Myocyte (in vitro differentiated cells): ENCODE data around the gene PCDHB11. TPM values are rescaled to one million over a fixed set of nuclear protein-coding genes. Genes with fewer than 3 reads are reported as not detected.
"Not testable (repeated sequence)": the region's sequence is repeated elsewhere in the genome, so short reads cannot be mapped to it uniquely, and the experiment has no call there.

ENCODE experiments used
- DNase-seq: peaks from one replicate; pipeline ENCODE4 v3.0.0-alpha.2; 2012; ENCODE audit warnings: low read depth
- total RNA-seq: library from RNA; depleted of rRNA; stranded (reverse); fragments of >200 nt; gene quantifications from 2 replicates; pipeline ENCODE4 v1.2.3, GENCODE V29; 2014

The PCDHB11 gene
- total RNA-seq, 1 donor from 2014 or later, result 3.9 TPM

- DNase-seq, result no peak
These were observed 37.3 kb downstream of the PCDHB11 start for GRCh38 chr5:141236516-141237313.

GRCh38 chr5:141241496-141241895, 42.1 kb downstream of the PCDHB11 start:
- no peak for DNase-seq

GRCh38 chr5:141245250-141245717, 45.9 kb downstream of the PCDHB11 start, which contains the start of gene PCDHB15:
Gene PCDHB15 (plus strand): TSS chr5:141245395. CDS start chr5:141245579, 184 bp downstream.
- peak; percentile 16 for DNase-seq

GRCh38 chr5:141246971-141247370, 47.5 kb downstream of the PCDHB11 start:
- not testable (repeated sequence) for DNase-seq

- not testable (repeated sequence) for DNase-seq
These were observed 48.0 kb downstream of the PCDHB11 start for GRCh38 chr5:141247434-141247833.

GRCh38 chr5:141250576-141250975, 51.1 kb downstream of the PCDHB11 start:
- DNase-seq, result no peak

Other genes with a start within 250 kb of the PCDHB11 start
- 0.05 and 0.10 TPM in 2 replicates for gene PCDHAC2, start 233.2 kb upstream of the PCDHB11 start, total RNA-seq
- not detected in 2 replicates for gene PCDHB1, start 148.3 kb upstream of the PCDHB11 start, total RNA-seq
- 20.3 and 21.5 TPM in 2 replicates for gene PCDHB2, start 105.0 kb upstream of the PCDHB11 start, total RNA-seq
- gene PCDHB3, start 99.2 kb upstream of the PCDHB11 start, total RNA-seq, result 4.2 and 4.7 TPM in 2 replicates
- gene PCDHB4, start 77.8 kb upstream of the PCDHB11 start, total RNA-seq, result 6.6 and 7.1 TPM in 2 replicates
- gene PCDHB5, start 64.4 kb upstream of the PCDHB11 start, total RNA-seq, result 0.36 and 1.0 TPM in 2 replicates
- gene PCDHB6, start 49.6 kb upstream of the PCDHB11 start, total RNA-seq, result 1.5 and 2.3 TPM in 2 replicates
- 5.1 and 6.6 TPM in 2 replicates for gene PCDHB7, start 27.0 kb upstream of the PCDHB11 start, total RNA-seq
- 9.5 and 10.4 TPM in 2 replicates for gene PCDHB8, start 21.8 kb upstream of the PCDHB11 start, total RNA-seq
- gene PCDHB16, start 17.2 kb upstream of the PCDHB11 start, total RNA-seq, result 13.5 and 14.7 TPM in 2 replicates
- 6.8 TPM in 2 replicates for gene PCDHB9, start 12.5 kb upstream of the PCDHB11 start, total RNA-seq
- gene PCDHB10, start 7.3 kb upstream of the PCDHB11 start, total RNA-seq, result 6.7 and 7.4 TPM in 2 replicates
- 5.4 and 7.2 TPM in 2 replicates for gene PCDHB12, start 9.1 kb downstream of the PCDHB11 start, total RNA-seq
- gene PCDHB13, start 14.3 kb downstream of the PCDHB11 start, total RNA-seq, result 5.3 and 6.4 TPM in 2 replicates
- 6.2 and 6.9 TPM in 2 replicates for gene PCDHB14, start 23.7 kb downstream of the PCDHB11 start, total RNA-seq
- 3.1 and 4.6 TPM in 2 replicates for gene PCDHB15, start 45.8 kb downstream of the PCDHB11 start, total RNA-seq
- gene SLC25A2, start 104.4 kb downstream of the PCDHB11 start, total RNA-seq, result 0.43 and 0.62 TPM in 2 replicates
- gene TAF7, start 121.2 kb downstream of the PCDHB11 start, total RNA-seq, result 97.0 and 116 TPM in 2 replicates
- 5.2 and 5.9 TPM in 2 replicates for gene PCDHGA1, start 130.9 kb downstream of the PCDHB11 start, total RNA-seq
- gene PCDHGA2, start 139.1 kb downstream of the PCDHB11 start, total RNA-seq, result 0.94 and 1.1 TPM in 2 replicates
- 0.48 and 0.57 TPM in 2 replicates for gene PCDHGA3, start 144.2 kb downstream of the PCDHB11 start, total RNA-seq
- gene PCDHGB1, start 150.5 kb downstream of the PCDHB11 start, total RNA-seq, result 8.7 and 9.8 TPM in 2 replicates
- 2.9 and 3.3 TPM in 2 replicates for gene PCDHGA4, start 155.4 kb downstream of the PCDHB11 start, total RNA-seq
- 14.0 and 14.5 TPM in 2 replicates for gene PCDHGB2, start 160.4 kb downstream of the PCDHB11 start, total RNA-seq
- 1.7 and 2.2 TPM in 2 replicates for gene PCDHGA5, start 164.5 kb downstream of the PCDHB11 start, total RNA-seq
- 1.8 TPM in 2 replicates for gene PCDHGB3, start 170.6 kb downstream of the PCDHB11 start, total RNA-seq
- gene PCDHGA6, start 174.3 kb downstream of the PCDHB11 start, total RNA-seq, result 0.88 and 1.8 TPM in 2 replicates
- 1.1 and 2.3 TPM in 2 replicates for gene PCDHGA7, start 183.1 kb downstream of the PCDHB11 start, total RNA-seq
- gene PCDHGB4, start 188.1 kb downstream of the PCDHB11 start, total RNA-seq, result 1.1 and 2.2 TPM in 2 replicates
- 1.6 and 2.2 TPM in 2 replicates for gene PCDHGA8, start 193.0 kb downstream of the PCDHB11 start, total RNA-seq
- 0.47 and 1.4 TPM in 2 replicates for gene PCDHGB5, start 198.3 kb downstream of the PCDHB11 start, total RNA-seq
- gene PCDHGA9, start 203.2 kb downstream of the PCDHB11 start, total RNA-seq, result 0.88 and 1.7 TPM in 2 replicates
- 0.78 and 0.96 TPM in 2 replicates for gene PCDHGB6, start 208.4 kb downstream of the PCDHB11 start, total RNA-seq
- 32.1 and 35.7 TPM in 2 replicates for gene PCDHGA10, start 213.4 kb downstream of the PCDHB11 start, total RNA-seq
- 1.4 and 3.4 TPM in 2 replicates for gene PCDHGB7, start 218.1 kb downstream of the PCDHB11 start, total RNA-seq
- gene PCDHGA11, start 221.4 kb downstream of the PCDHB11 start, total RNA-seq, result 2.0 and 2.1 TPM in 2 replicates
- 4.3 and 4.6 TPM in 2 replicates for gene PCDHGA12, start 230.9 kb downstream of the PCDHB11 start, total RNA-seq